HG03521 (cell line): Measurements from ENCODE around the gene MPLKIP.
"Not testable (repeated sequence)": the region's sequence is repeated elsewhere in the genome, so short reads cannot be mapped to it uniquely, and the experiment has no call there.

Experiments used
- ATAC-seq: cut with Tn5 transposase; IDR thresholded peaks from one replicate; pipeline ENCODE4 v1.9.1; 2021; ENCODE audit warnings: mild to moderate bottlenecking, moderate library complexity; ENCODE audit not compliant: unreplicated experiment

Gene MPLKIP

GRCh38 chr7:40134428-40135316 lies at the start of gene MPLKIP, which contains the start of gene SUGCT:
MPLKIP (minus strand) TSS chr7:40134622; CDS start chr7:40134567, 55 bp downstream.
SUGCT (plus strand) TSS chr7:40135005.
- peak; percentile 85 for ATAC-seq

GRCh38 chr7:40182452-40182851 lies 48.0 kb upstream of the MPLKIP start:
- ATAC-seq = no peak

GRCh38 chr7:40177071-40177470 lies 42.6 kb upstream of the MPLKIP start:
- no peak for ATAC-seq

GRCh38 chr7:40175725-40176510 lies 41.5 kb upstream of the MPLKIP start:
- ATAC-seq = no peak

- ATAC-seq = not testable (repeated sequence)
These were observed 40.8 kb upstream of the MPLKIP start for GRCh38 chr7:40175256-40175655.

- not testable (repeated sequence) for ATAC-seq
These were observed 38.7 kb upstream of the MPLKIP start for GRCh38 chr7:40173121-40173520.

GRCh38 chr7:40168266-40168665 lies 33.8 kb upstream of the MPLKIP start:
- ATAC-seq = not testable (repeated sequence)

- no peak for ATAC-seq
These were observed 32.9 kb upstream of the MPLKIP start for GRCh38 chr7:40167291-40167690.

GRCh38 chr7:40165216-40165615 lies 30.8 kb upstream of the MPLKIP start:
- no peak for ATAC-seq

GRCh38 chr7:40162516-40162915 lies 28.1 kb upstream of the MPLKIP start:
- no peak for ATAC-seq

GRCh38 chr7:40156988-40157387 lies 22.6 kb upstream of the MPLKIP start:
- ATAC-seq = no peak

- no peak for ATAC-seq
These were observed 17.1 kb upstream of the MPLKIP start for GRCh38 chr7:40151504-40151903.

- no peak for ATAC-seq
These were observed 14.2 kb upstream of the MPLKIP start for GRCh38 chr7:40148671-40149070.

GRCh38 chr7:40148247-40148580 lies 13.8 kb upstream of the MPLKIP start:
- ATAC-seq = not testable (repeated sequence)

- no peak for ATAC-seq
These were observed 13.2 kb upstream of the MPLKIP start for GRCh38 chr7:40147371-40148246.

- not testable (repeated sequence) for ATAC-seq
These were observed 11.2 kb upstream of the MPLKIP start for GRCh38 chr7:40145596-40146130.

- not testable (repeated sequence) for ATAC-seq
These were observed 7.5 kb upstream of the MPLKIP start for GRCh38 chr7:40141916-40142315.

GRCh38 chr7:40139891-40140290 lies 5.5 kb upstream of the MPLKIP start:
- not testable (repeated sequence) for ATAC-seq

- ATAC-seq = no peak
These were observed 4.6 kb upstream of the MPLKIP start for GRCh38 chr7:40138973-40139372.

- ATAC-seq = no peak
These were observed 3.1 kb upstream of the MPLKIP start for GRCh38 chr7:40137563-40137962.

GRCh38 chr7:40135317-40135610 lies 842 bp upstream of the MPLKIP start:
- ATAC-seq = peak; percentile 2
